Heart right ventricle (tissue), 16 donors: ENCODE results near the gene DNAJB14. TPM values are rescaled to one million over a fixed set of nuclear protein-coding genes. Genes with fewer than 3 reads are reported as not detected.

Experiments
- ATAC-seq, 8 donors: fragments of 200-7000 bp; cut with Tn5 transposase; one replicate each; pipeline ENCODE4 v1.9.1; 2020; ENCODE audit warnings: mild to moderate bottlenecking in 8 of 8, moderate library complexity in 8 of 8, moderate number of reproducible peaks in 1 of 8
- DNase-seq, 2 donors: peaks; one replicate each; pipeline ENCODE4 v3.0.0-alpha.2; 2020
- H3K27ac ChIP-seq, 10 donors: fragments of 200-600 bp; sonication (generic) in 2 of 10; one replicate each; pipeline versions ENCODE4 v1.5.0 to v1.8.0; 2020 to 2022; ENCODE audit warnings: mild to moderate bottlenecking in 3 of 10
- H3K27me3 ChIP-seq, 7 donors: fragments of 200-600 bp; one replicate each; pipeline ENCODE4 v1.8.0; 2021 to 2022; ENCODE audit warnings: mild to moderate bottlenecking in 2 of 7
- H3K36me3 ChIP-seq, 9 donors: fragments of 200-600 bp; sonication (generic) in 1 of 9; one replicate each; pipeline versions ENCODE4 v1.5.0 to v1.8.0; 2020 to 2022; ENCODE audit warnings: mild to moderate bottlenecking in 2 of 9
- H3K4me1 ChIP-seq, 9 donors: fragments of 200-600 bp; sonication (generic) in 1 of 9; one replicate each; pipeline versions ENCODE4 v1.5.0 to v1.8.0; 2020 to 2022; ENCODE audit warnings: mild to moderate bottlenecking in 4 of 9
- H3K4me3 ChIP-seq, 10 donors: fragments of 200-600 bp; sonication (generic) in 2 of 10; one replicate each; pipeline versions ENCODE4 v1.5.0 to v1.8.0; 2020 to 2022; ENCODE audit warnings: mild to moderate bottlenecking in 7 of 10, moderate library complexity in 2 of 10
- H3K9me3 ChIP-seq, 11 donors: fragments of 200-600 bp in 10 of 11; sonication (generic) in 2 of 11; one replicate each; pipeline versions ENCODE4 v1.5.0 to v1.8.0; 2013 to 2022; ENCODE audit warnings: mild to moderate bottlenecking in 2 of 11, control low read depth in 1 of 11, moderate library complexity in 1 of 11
- WGBS, 2 donors: extraction: QIAGEN DNeasy Blood & Tissue Kit; methylation state at CpG; one replicate each; pipeline ENCODE4 v1.1.7; 2013; ENCODE audit warnings: inconsistent platforms in 1 of 2; 5-methylcytosine and 5-hydroxymethylcytosine counted together
- intact Hi-C, 10 donors: fragments of 100-400 bp; cut with DNase I; formaldehyde crosslinking; loops; one replicate each; pipeline versions ENCODE4 v1.11.1 to v1.14.2; 2022
- polyA plus RNA-seq, 2 donors: library from polyadenylated mRNA; stranded (reverse); fragments of 200-250 nt; gene quantifications; one replicate each; pipeline ENCODE4 v1.2.3, GENCODE V29; 2013
- total RNA-seq, 10 donors: library from RNA; stranded (reverse); fragmentation: NEBNext Ultra II Directional in 3 of 10; extraction: Animal tissue kit (Norgen Biotek cat#: 25700) in 3 of 10; gene quantifications; one replicate each; pipeline versions ENCODE4 v1.2.1 to v1.2.4, GENCODE V29; 2021 to 2023
- TF ChIP-seq, protein P1 (sequence below), 9 donors: fragments of 200-600 bp; sonication (generic) in 2 of 9; IDR thresholded peaks; one replicate each; pipeline versions ENCODE4 v1.5.0 to v1.8.0; 2021 to 2022; ENCODE audit warnings: antibody characterized with exemption in 9 of 9, mild to moderate bottlenecking in 5 of 9, moderate library complexity in 1 of 9
- donor health status: Arrhythmogenic right ventricular cardiomyopathy.
- donor health status: ischemic (EF 13 %, LVEDD 7.1; RV severe dilation, severe dysfunction).
- donor health status: healthy with polysubstance abuse.
- donor health status: DM: no; HTN: yes; CAD: no.
- donor health status: DM: no; HTN: no; CAD: no.
- donor health status: ischemic (EF 25% LVEDD 6.9; RV normal size, moderate dysfunction).
- donor health status: ischemic (EF 25% LVEDD 5.7; RV mildly dilated, moderate dysfunction).
- donor health status: healthy.
- donor health status: DM: yes; HTN: yes; CAD: no.
- donor health status: Ischemic cardiomyopathy.
- donor health status: ischemic (EF 35%, LVEDD 5.7; RV mildly dilated, moderate dysfunction).
- donor health status: nonischemic (EF 11% LVEDD 7.7; RV severe dilation, severe dysfunction).
- donor health status: DM: yes; HTN: yes; CAD: no.
- donor health status: PGD.
- donor health status: ischemic (EF 29% LVEDD 5.4; RV normal size, mild dysfunction).
- donor health status: nonischemic (EF 23%, LVEDD 6.1; RV moderate dilation, normal function).

DNAJB14 gene
- total and polyA plus RNA-seq, 12 donors: 4.7 to 25.9 (median 19.6) TPM

DNA sequence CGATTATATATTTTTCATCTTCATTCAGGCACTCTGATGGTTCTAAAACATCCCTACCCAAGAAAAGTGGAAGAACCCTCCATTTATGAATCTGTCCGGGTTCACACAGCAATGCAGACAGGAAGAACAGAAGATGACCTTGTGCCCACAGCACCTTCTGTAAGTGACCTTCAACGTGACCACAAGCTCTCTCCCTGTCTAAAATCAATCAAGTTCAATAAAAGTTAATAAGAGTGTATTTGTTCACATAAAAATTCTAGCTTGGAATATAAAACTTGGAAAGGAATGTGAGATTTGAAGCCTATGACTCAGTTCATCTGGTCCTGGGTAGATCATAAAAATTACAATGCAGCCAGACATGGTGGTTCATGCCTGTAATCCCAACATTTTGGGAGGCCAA lies 93.2 kb downstream of the DNAJB14 start:
- TF ChIP-seq, protein P1, sequence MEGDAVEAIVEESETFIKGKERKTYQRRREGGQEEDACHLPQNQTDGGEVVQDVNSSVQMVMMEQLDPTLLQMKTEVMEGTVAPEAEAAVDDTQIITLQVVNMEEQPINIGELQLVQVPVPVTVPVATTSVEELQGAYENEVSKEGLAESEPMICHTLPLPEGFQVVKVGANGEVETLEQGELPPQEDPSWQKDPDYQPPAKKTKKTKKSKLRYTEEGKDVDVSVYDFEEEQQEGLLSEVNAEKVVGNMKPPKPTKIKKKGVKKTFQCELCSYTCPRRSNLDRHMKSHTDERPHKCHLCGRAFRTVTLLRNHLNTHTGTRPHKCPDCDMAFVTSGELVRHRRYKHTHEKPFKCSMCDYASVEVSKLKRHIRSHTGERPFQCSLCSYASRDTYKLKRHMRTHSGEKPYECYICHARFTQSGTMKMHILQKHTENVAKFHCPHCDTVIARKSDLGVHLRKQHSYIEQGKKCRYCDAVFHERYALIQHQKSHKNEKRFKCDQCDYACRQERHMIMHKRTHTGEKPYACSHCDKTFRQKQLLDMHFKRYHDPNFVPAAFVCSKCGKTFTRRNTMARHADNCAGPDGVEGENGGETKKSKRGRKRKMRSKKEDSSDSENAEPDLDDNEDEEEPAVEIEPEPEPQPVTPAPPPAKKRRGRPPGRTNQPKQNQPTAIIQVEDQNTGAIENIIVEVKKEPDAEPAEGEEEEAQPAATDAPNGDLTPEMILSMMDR (IDR thresholded peaks at IDR 0.05): no peak
- no peaks in the 10 kb centered on the region for H3K9me3 ChIP-seq
- peaks cover 0 to 46% (median 0%) of the 10 kb centered on the region in 9 donors for H3K4me1 ChIP-seq
- intact Hi-C loops: no loop called here
- no peak for DNase-seq
- no peaks in the 10 kb centered on the region for H3K27me3 ChIP-seq
- H3K36me3 ChIP-seq: peaks cover 0 to 7% (median 0%) of the 10 kb centered on the region in 9 donors
- 78 to 80% methylated on average over 3 of the region's 3 CpGs for WGBS, 2 donors
- no peak for ATAC-seq
- H3K27ac ChIP-seq: no peak overlapping the region
- H3K4me3 ChIP-seq: no peak overlapping the region

DNA sequence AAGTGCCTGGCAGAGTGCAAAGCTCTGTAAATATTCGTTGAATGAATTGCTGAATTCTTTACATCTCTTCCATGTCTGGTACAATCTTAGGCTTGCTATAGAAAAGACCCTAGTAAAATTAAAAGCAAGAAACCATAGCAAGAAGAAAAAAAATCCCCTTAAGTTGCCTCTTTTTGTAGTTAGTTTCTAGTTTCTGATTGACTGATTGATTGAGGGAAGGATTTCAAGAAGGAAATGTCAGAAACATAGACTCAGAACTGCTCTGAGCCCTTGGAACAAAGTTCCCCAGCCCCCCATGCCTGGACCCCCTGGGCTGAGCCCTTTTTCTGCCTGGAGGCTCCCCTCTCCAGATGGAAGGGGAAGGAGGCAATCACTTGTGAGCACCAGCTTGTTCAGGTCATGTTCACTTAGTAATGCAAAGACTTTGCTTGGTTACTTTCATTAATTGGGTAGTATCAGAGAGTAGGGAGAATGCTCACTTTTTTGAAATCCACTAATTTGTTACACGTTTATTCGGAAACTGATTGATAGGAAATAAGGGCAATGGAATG lies 94.1 kb downstream of the DNAJB14 start:
- no peak for ATAC-seq
- 84 to 86% methylated on average over 3 of the region's 3 CpGs for WGBS, 2 donors
- intact Hi-C loops: no loop called here

GRCh38 chr4:99848591-99849001 lies 97.8 kb downstream of the DNAJB14 start:
- peaks cover 0 to 45% (median 0%) of the 10 kb centered on the region in 9 donors for H3K4me1 ChIP-seq
- intact Hi-C loops: no loop called here
- WGBS, 2 donors: 93 to 94% methylated on average over 4 of the region's 4 CpGs
- H3K27ac ChIP-seq: no peak overlapping the region
- no peak for ATAC-seq
- TF ChIP-seq, protein P1 (IDR thresholded peaks at IDR 0.05): no peak
- H3K27me3 ChIP-seq: no peaks in the 10 kb centered on the region
- no peak for DNase-seq
- no peaks in the 10 kb centered on the region for H3K9me3 ChIP-seq
- no peak overlapping the region for H3K4me3 ChIP-seq
- peaks cover 0 to 3% (median 0%) of the 10 kb centered on the region in 9 donors for H3K36me3 ChIP-seq

More for the DNA sequence above, 94.1 kb downstream of the DNAJB14 start:
- DNase-seq: no peak
- no peak overlapping the region for H3K4me3 ChIP-seq
- H3K27me3 ChIP-seq: no peaks in the 10 kb centered on the region
- no peaks in the 10 kb centered on the region for H3K9me3 ChIP-seq
- TF ChIP-seq, protein P1 (IDR thresholded peaks at IDR 0.05): no peak
- no peak overlapping the region for H3K27ac ChIP-seq
- peaks cover 0 to 47% (median 0%) of the 10 kb centered on the region in 9 donors for H3K4me1 ChIP-seq
- peaks cover 0 to 7% (median 0%) of the 10 kb centered on the region in 9 donors for H3K36me3 ChIP-seq

DNA sequence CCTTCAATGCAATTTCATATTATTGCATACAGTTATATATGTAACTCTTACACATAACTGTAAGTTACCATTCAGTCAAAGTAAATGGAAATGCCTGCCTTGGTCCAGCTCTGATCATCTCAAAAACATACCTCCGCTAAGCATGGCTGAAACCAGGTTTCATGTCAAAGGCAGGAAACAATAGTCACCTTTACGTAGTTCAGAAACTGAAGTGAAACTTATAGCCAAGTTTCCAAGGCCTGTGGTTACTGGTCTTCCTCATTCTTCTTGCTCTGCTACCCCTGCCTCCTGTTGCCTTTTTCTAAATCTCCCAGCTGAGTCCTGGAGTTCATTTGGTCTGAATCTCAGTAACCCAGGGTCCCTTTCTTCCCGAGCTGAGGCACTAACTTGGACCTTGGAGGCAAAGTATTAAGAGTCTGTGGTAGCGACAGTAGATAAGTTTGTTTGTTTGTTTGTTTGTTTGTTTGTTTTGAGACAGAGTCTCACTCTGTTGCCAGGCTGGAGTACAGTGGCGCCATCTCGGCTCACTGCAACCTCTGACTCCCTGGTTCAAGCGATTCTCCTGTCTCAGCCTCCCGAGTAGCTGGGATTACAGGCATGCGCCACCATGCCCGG lies 98.9 kb downstream of the DNAJB14 start:
- DNase-seq (no peak), ATAC-seq (no peak)
- intact Hi-C loops: no loop called here
- Histone ChIP-seq H3K36me3 (peaks cover 0 to 3% (median 0%) of the 10 kb centered on the region in 9 donors), H3K9me3 (no peaks in the 10 kb centered on the region), H3K27me3 (no peaks in the 10 kb centered on the region), H3K4me3 (no peak overlapping the region), H3K27ac (peak overlapping the region in 1 of 10 donors; percentile 49), H3K4me1 (peaks cover 0 to 45% (median 0%) of the 10 kb centered on the region in 9 donors)
- TF ChIP-seq, protein P1 (IDR thresholded peaks at IDR 0.05): no peak
- 89% methylated on average over 10 of the region's 10 CpGs for WGBS, 2 donors
